Trophoblast cell (in vitro differentiated cells and primary cell): ENCODE measurements around the gene RNF126.
A peak's percentile ranks its signal among the peaks of the same experiment; 100 is the strongest.

ENCODE experiments used
- DNase-seq, 2 donors: peaks; one replicate each; pipeline ENCODE4 v3.0.0-alpha.2; 2016
- H2AFZ ChIP-seq: 2 replicates; pipeline ENCODE4 v1.6.1; 2013; ENCODE audit warnings: low read length, moderate library complexity, mild to moderate bottlenecking; ENCODE audit not compliant: insufficient read depth, poor library complexity
- H2AK5ac ChIP-seq: 2 replicates; pipeline ENCODE4 v1.6.1; 2013; ENCODE audit warnings: mild to moderate bottlenecking, low read length
- H2BK120ac ChIP-seq: 2 replicates; pipeline ENCODE4 v1.6.1; 2013; ENCODE audit warnings: low read length, mild to moderate bottlenecking, moderate library complexity; ENCODE audit not compliant: insufficient read depth, poor library complexity
- H2BK12ac ChIP-seq: 2 replicates; pipeline ENCODE4 v1.6.1; 2013; ENCODE audit warnings: mild to moderate bottlenecking, low read length, moderate library complexity
- H2BK5ac ChIP-seq: 2 replicates; pipeline ENCODE4 v1.6.1; 2013; ENCODE audit warnings: low read length, low read depth, moderate library complexity, mild to moderate bottlenecking; ENCODE audit not compliant: poor library complexity
- H3K14ac ChIP-seq: 2 replicates; pipeline ENCODE4 v1.6.1; 2013; ENCODE audit warnings: mild to moderate bottlenecking, low read length
- H3K18ac ChIP-seq: 2 replicates; pipeline ENCODE4 v1.6.1; 2013; ENCODE audit warnings: mild to moderate bottlenecking, low read length
- H3K23ac ChIP-seq: 2 replicates; pipeline ENCODE4 v1.6.1; 2013; ENCODE audit warnings: low read length
- H3K27ac ChIP-seq: 2 replicates; pipeline ENCODE4 v1.5.1; 2013; ENCODE audit warnings: low read depth, mild to moderate bottlenecking, inconsistent platforms, low read length, moderate library complexity
- H3K27me3 ChIP-seq: 2 replicates; pipeline ENCODE4 v1.6.1; 2013; ENCODE audit warnings: inconsistent platforms, mild to moderate bottlenecking, low read length, moderate library complexity; ENCODE audit not compliant: insufficient read depth
- H3K36me3 ChIP-seq, 2 experiments: 1 replicate in 1 of 2; 2 replicates in 1 of 2; pipeline ENCODE4 v1.6.1; 2013; ENCODE audit warnings: low read length in 2 of 2, mild to moderate bottlenecking in 2 of 2, moderate library complexity in 1 of 2; ENCODE audit not compliant: insufficient read depth in 2 of 2, control insufficient read depth in 1 of 2
- H3K4ac ChIP-seq: 2 replicates; pipeline ENCODE4 v1.6.1; 2013; ENCODE audit warnings: low read depth, mild to moderate bottlenecking, low read length, moderate library complexity
- H3K4me1 ChIP-seq, 2 experiments: 1 replicate in 1 of 2; 2 replicates in 1 of 2; pipeline ENCODE4 v1.6.1; 2013; ENCODE audit warnings: low read length in 2 of 2, mild to moderate bottlenecking in 2 of 2, moderate library complexity in 1 of 2; ENCODE audit not compliant: insufficient read depth in 2 of 2, control insufficient read depth in 1 of 2
- H3K4me2 ChIP-seq: 2 replicates; pipeline ENCODE4 v1.6.1; 2013; ENCODE audit warnings: inconsistent platforms, mild to moderate bottlenecking, low read length, moderate library complexity
- H3K4me3 ChIP-seq: 2 replicates; pipeline ENCODE4 v1.5.1; 2013; ENCODE audit warnings: mild to moderate bottlenecking, low read depth, low read length, inconsistent platforms
- H3K79me1 ChIP-seq: one replicate; pipeline ENCODE4 v1.6.1; 2013; ENCODE audit warnings: low read length
- H3K79me2 ChIP-seq: 2 replicates; pipeline ENCODE4 v1.6.1; 2013; ENCODE audit warnings: low read length, mild to moderate bottlenecking; ENCODE audit not compliant: control insufficient read depth, insufficient read depth, poor library complexity
- H3K9ac ChIP-seq: 2 replicates; pipeline ENCODE4 v1.6.1; 2013; ENCODE audit warnings: mild to moderate bottlenecking, low read length
- H3K9me3 ChIP-seq: 2 replicates; pipeline ENCODE4 v1.6.1; 2013; ENCODE audit warnings: low read depth, mild to moderate bottlenecking, control low read depth, inconsistent platforms, low read length; ENCODE audit not compliant: insufficient read depth
- H4K12ac ChIP-seq: 2 replicates; pipeline ENCODE4 v1.6.1; 2013; ENCODE audit warnings: low read depth, mild to moderate bottlenecking, low read length, moderate library complexity
- H4K8ac ChIP-seq: 2 replicates; pipeline ENCODE4 v1.6.1; 2013; ENCODE audit warnings: low read depth, mild to moderate bottlenecking, low read length, moderate library complexity
- H4K91ac ChIP-seq: one replicate; pipeline ENCODE4 v1.6.1; 2013; ENCODE audit warnings: low read depth, mild to moderate bottlenecking, low read length, moderate library complexity
- WGBS: extraction: QIAGEN DNeasy Blood & Tissue Kit; methylation state at CpG from one replicate; pipeline ENCODE4 v1.1.7; 2013; ENCODE audit warnings: missing lambda C conversion rate; ENCODE audit not compliant: insufficient read length, insufficient coverage; ENCODE audit errors: extremely low coverage; 5-methylcytosine and 5-hydroxymethylcytosine counted together

RNF126 gene

GRCh38 chr19:651114-651818 lies 11.7 kb downstream of the RNF126 start:
- no peak for DNase-seq
- Histone ChIP-seq H2BK120ac (no peak overlapping the region), H3K4me2 (no peak overlapping the region), H3K27me3 (no peaks in the 10 kb centered on the region), H4K91ac (no peak overlapping the region), H3K9ac (no peak overlapping the region), H3K18ac (no peak overlapping the region), H2AK5ac (no peak overlapping the region), H3K79me1 (no peaks in the 10 kb centered on the region), H3K23ac (no peak overlapping the region), H3K9me3 (peaks cover 5% of the 10 kb centered on the region), H3K4me1 (no peaks in the 10 kb centered on the region), H4K8ac (no peak overlapping the region), H3K36me3 (peaks cover 81% of the 10 kb centered on the region in 2 experiments), H3K4me3 (no peak overlapping the region), H2BK12ac (no peak overlapping the region), H2AFZ (no peak overlapping the region), H3K27ac (no peak overlapping the region), H4K12ac (no peak overlapping the region), H3K4ac (no peak overlapping the region), H3K14ac (no peak overlapping the region), H3K79me2 (peaks cover 8% of the 10 kb centered on the region), H2BK5ac (no peak overlapping the region)
- WGBS: no CpG with 5 or more reads among the region's 58 CpGs

GRCh38 chr19:650121-650520 lies 12.9 kb downstream of the RNF126 start:
- no peak overlapping the region for H2BK12ac ChIP-seq
- peaks cover 3% of the 10 kb centered on the region for H3K79me2 ChIP-seq
- no peak overlapping the region for H3K4me2 ChIP-seq
- H3K27ac ChIP-seq: no peak overlapping the region
- peaks cover 5% of the 10 kb centered on the region for H3K9me3 ChIP-seq
- no peak overlapping the region for H3K4ac ChIP-seq
- no peaks in the 10 kb centered on the region for H3K79me1 ChIP-seq
- DNase-seq: no peak
- no peak overlapping the region for H2BK5ac ChIP-seq
- H3K27me3 ChIP-seq: no peaks in the 10 kb centered on the region
- no peaks in the 10 kb centered on the region for H3K4me1 ChIP-seq
- no CpG with 5 or more reads among the region's 11 CpGs for WGBS
- no peak overlapping the region for H3K14ac ChIP-seq
- H2AFZ ChIP-seq: no peak overlapping the region
- H4K91ac ChIP-seq: no peak overlapping the region
- H3K18ac ChIP-seq: no peak overlapping the region
- no peak overlapping the region for H2AK5ac ChIP-seq
- no peak overlapping the region for H2BK120ac ChIP-seq
- H3K36me3 ChIP-seq: peaks cover 81 to 82% of the 10 kb centered on the region in 2 experiments
- H3K23ac ChIP-seq: no peak overlapping the region
- no peak overlapping the region for H4K8ac ChIP-seq
- no peak overlapping the region for H4K12ac ChIP-seq
- H3K9ac ChIP-seq: no peak overlapping the region
- no peak overlapping the region for H3K4me3 ChIP-seq

GRCh38 chr19:648904-649801 lies 13.9 kb downstream of the RNF126 start:
- Histone ChIP-seq H3K9ac (no peak overlapping the region), H3K4me1 (no peaks in the 10 kb centered on the region), H3K27me3 (no peaks in the 10 kb centered on the region), H3K79me2 (peaks cover 3% of the 10 kb centered on the region), H3K36me3 (peaks cover 85 to 86% of the 10 kb centered on the region in 2 experiments), H2BK120ac (no peak overlapping the region), H3K23ac (no peak overlapping the region), H3K27ac (no peak overlapping the region), H2AK5ac (no peak overlapping the region), H3K4me2 (no peak overlapping the region), H3K18ac (peak overlapping the region; percentile 17), H4K8ac (no peak overlapping the region), H2BK5ac (no peak overlapping the region), H2AFZ (no peak overlapping the region), H3K4me3 (no peak overlapping the region), H3K9me3 (peaks cover 5% of the 10 kb centered on the region), H4K91ac (no peak overlapping the region), H3K14ac (no peak overlapping the region), H3K79me1 (no peaks in the 10 kb centered on the region), H3K4ac (no peak overlapping the region), H2BK12ac (no peak overlapping the region), H4K12ac (no peak overlapping the region)
- DNase-seq: no peak
- WGBS: no CpG with 5 or more reads among the region's 53 CpGs

- Histone ChIP-seq H3K18ac (no peak overlapping the region), H3K27me3 (no peaks in the 10 kb centered on the region), H3K79me1 (no peaks in the 10 kb centered on the region), H3K14ac (no peak overlapping the region), H4K91ac (no peak overlapping the region), H3K4me3 (no peak overlapping the region), H3K9me3 (peaks cover 5% of the 10 kb centered on the region), H3K9ac (no peak overlapping the region), H3K27ac (no peak overlapping the region), H3K4ac (no peak overlapping the region), H2BK120ac (no peak overlapping the region), H2BK12ac (no peak overlapping the region), H2AK5ac (no peak overlapping the region), H3K36me3 (peaks cover 79 to 84% of the 10 kb centered on the region in 2 experiments), H3K4me1 (no peaks in the 10 kb centered on the region), H4K8ac (no peak overlapping the region), H3K4me2 (no peak overlapping the region), H3K23ac (no peak overlapping the region), H2AFZ (no peak overlapping the region), H4K12ac (no peak overlapping the region), H3K79me2 (peaks cover 1% of the 10 kb centered on the region), H2BK5ac (no peak overlapping the region)
- no peak for DNase-seq
- no CpG with 5 or more reads among the region's 29 CpGs for WGBS
These were observed 14.7 kb downstream of the RNF126 start for GRCh38 chr19:648305-648704.
